WTC11 (cell line): Measurements from ENCODE around the gene AGBL1.

Source experiments
- ELF4 ChIP-seq: sonication (generic); formaldehyde crosslinking; IDR thresholded peaks from 2 replicates; pipeline ENCODE4 v1.8.1; 2022; ENCODE audit warnings: low read depth, mild to moderate bottlenecking, moderate library complexity, missing genetic modification reagents
- ESRRA ChIP-seq: sonication (generic); formaldehyde crosslinking; IDR thresholded peaks from 2 replicates; pipeline ENCODE4 v1.8.1; 2022; ENCODE audit warnings: mild to moderate bottlenecking, missing genetic modification reagents, borderline replicate concordance
- FOXP1 ChIP-seq: sonication (generic); formaldehyde crosslinking; IDR thresholded peaks from 2 replicates; pipeline ENCODE4 v1.8.0; 2022; ENCODE audit warnings: missing genetic modification reagents, mild to moderate bottlenecking, moderate library complexity, borderline replicate concordance
- JUN ChIP-seq: sonication (generic); formaldehyde crosslinking; IDR thresholded peaks from 2 replicates; pipeline ENCODE4 v1.8.0; 2023; ENCODE audit warnings: mild to moderate bottlenecking, missing genetic modification reagents
- MYBL2 ChIP-seq: sonication (generic); formaldehyde crosslinking; IDR thresholded peaks from 2 replicates; pipeline ENCODE4 v1.8.1; 2023; ENCODE audit warnings: mild to moderate bottlenecking, moderate library complexity, missing genetic modification reagents
- NR2C2 ChIP-seq: sonication (generic); formaldehyde crosslinking; IDR thresholded peaks from 2 replicates; pipeline ENCODE4 v1.8.0; 2022; ENCODE audit warnings: mild to moderate bottlenecking, missing genetic modification reagents
- OVOL2 ChIP-seq: fragments of 250-450 bp; sonication (Bioruptor Pico); IDR thresholded peaks from 2 replicates; pipeline ENCODE4 v1.9.0; 2021; ENCODE audit warnings: mild to moderate bottlenecking, borderline replicate concordance
- PREB ChIP-seq: sonication (generic); formaldehyde crosslinking; IDR thresholded peaks from 2 replicates; pipeline ENCODE4 v1.8.1; 2022; ENCODE audit warnings: mild to moderate bottlenecking, missing genetic modification reagents, moderate library complexity, borderline replicate concordance
- SMAD3 ChIP-seq: sonication (generic); formaldehyde crosslinking; IDR thresholded peaks from 2 replicates; pipeline ENCODE4 v1.8.0; 2022; ENCODE audit warnings: missing genetic modification reagents, mild to moderate bottlenecking, borderline replicate concordance
- SMAD4 ChIP-seq: sonication (generic); formaldehyde crosslinking; IDR thresholded peaks from 2 replicates; pipeline ENCODE4 v1.8.0; 2022; ENCODE audit warnings: mild to moderate bottlenecking, missing genetic modification reagents
- USF2 ChIP-seq: sonication (generic); formaldehyde crosslinking; IDR thresholded peaks from 2 replicates; pipeline ENCODE4 v1.8.1; 2023; ENCODE audit warnings: mild to moderate bottlenecking, missing genetic modification reagents, moderate library complexity
- ZNF512 ChIP-seq: sonication (generic); formaldehyde crosslinking; IDR thresholded peaks from 2 replicates; pipeline ENCODE4 v1.8.1; 2022; ENCODE audit warnings: missing genetic modification reagents, borderline replicate concordance
- TF ChIP-seq, protein P1 (sequence below): fragments of 200-600 bp; IDR thresholded peaks from 2 replicates; pipeline ENCODE4 v1.8.0; 2022; ENCODE audit warnings: antibody characterized with exemption

DNA sequence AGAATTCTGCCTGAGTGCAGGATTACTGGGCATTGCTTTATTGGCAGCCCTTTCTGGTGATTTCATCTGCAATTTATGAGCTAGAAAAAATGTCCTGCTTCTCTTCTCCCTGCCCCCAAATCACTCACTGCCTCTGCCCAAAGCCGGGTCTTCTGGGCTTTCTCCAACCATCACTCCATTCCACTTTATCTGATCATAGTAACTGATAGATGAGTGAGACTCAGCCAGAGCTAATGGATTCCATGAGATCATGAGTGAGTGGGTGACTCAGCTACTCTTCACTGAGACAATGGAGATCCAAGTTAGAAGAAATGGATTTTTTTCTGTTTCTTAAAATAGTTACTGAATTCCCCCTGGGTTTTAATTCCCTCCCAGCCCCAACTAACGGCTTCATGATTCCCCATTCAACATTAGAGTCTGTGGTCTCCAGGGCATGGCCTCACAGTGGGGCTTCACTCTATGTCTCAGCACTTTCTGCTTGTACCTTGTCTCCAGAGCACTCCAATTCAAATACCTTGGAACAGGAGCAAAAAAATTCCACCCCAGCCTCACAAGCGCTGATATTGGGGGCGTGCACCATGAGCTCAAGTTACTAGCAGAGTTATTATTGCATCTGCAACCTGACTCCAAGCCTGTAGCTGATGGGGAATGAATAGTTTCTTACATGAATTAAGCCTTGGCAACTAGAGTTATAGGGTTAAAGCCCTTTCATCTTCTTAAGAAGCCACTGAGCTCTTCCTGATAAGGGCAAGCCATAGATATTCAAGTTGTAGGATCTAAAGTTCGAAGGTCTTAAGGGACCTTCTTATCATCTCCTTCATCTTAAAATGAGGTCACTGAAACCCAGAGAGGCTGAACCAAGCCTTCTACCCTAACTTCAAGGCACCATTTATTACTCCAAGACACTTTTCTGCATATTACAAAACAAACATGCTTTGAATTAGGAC is 85.9 kb downstream of the AGBL1 start:
- TF ChIP-seq ESRRA (CRISPR knock-in tag) (no peak), ELF4 (CRISPR knock-in tag) (no peak), NR2C2 (CRISPR knock-in tag) (no peak), FOXP1 (no peak), USF2 (CRISPR knock-in tag) (no peak), OVOL2 (no peak), SMAD3 (CRISPR knock-in tag) (no peak), PREB (CRISPR knock-in tag) (no peak), ZNF512 (CRISPR knock-in tag) (no peak), SMAD4 (CRISPR knock-in tag) (no peak), MYBL2 (CRISPR knock-in tag) (no peak), JUN (CRISPR knock-in tag) (no peak)
- TF ChIP-seq, protein P1, sequence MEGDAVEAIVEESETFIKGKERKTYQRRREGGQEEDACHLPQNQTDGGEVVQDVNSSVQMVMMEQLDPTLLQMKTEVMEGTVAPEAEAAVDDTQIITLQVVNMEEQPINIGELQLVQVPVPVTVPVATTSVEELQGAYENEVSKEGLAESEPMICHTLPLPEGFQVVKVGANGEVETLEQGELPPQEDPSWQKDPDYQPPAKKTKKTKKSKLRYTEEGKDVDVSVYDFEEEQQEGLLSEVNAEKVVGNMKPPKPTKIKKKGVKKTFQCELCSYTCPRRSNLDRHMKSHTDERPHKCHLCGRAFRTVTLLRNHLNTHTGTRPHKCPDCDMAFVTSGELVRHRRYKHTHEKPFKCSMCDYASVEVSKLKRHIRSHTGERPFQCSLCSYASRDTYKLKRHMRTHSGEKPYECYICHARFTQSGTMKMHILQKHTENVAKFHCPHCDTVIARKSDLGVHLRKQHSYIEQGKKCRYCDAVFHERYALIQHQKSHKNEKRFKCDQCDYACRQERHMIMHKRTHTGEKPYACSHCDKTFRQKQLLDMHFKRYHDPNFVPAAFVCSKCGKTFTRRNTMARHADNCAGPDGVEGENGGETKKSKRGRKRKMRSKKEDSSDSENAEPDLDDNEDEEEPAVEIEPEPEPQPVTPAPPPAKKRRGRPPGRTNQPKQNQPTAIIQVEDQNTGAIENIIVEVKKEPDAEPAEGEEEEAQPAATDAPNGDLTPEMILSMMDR: no peak
